ENCODE results near the gene PAM.

GRCh38 chr5:103019804-103020203, 264.7 kb downstream of the PAM start:
- TF ChIP-seq CTCF (IDR thresholded peaks at IDR 0.05; ENCODE audit: poor library complexity, severe bottlenecking) (no peak), MXI1 (conservative IDR thresholded peaks at IDR 0.05; ENCODE audit: poor library complexity, severe bottlenecking) (no peak), TAF1 (IDR thresholded peaks at IDR 0.05; ENCODE audit: low read depth) (no peak)

Data from neural cell (in vitro differentiated cells).